Activated naive CD4-positive, alpha-beta T cell treated with anti-CD3 and anti-CD28 coated beads, Interleukin-2, amount 50 U/mL, for 24 hours (primary cell): ENCODE data around the gene FKBP5.
"Not testable (repeated sequence)": the region's sequence is repeated elsewhere in the genome, so short reads cannot be mapped to it uniquely, and the experiment has no call there.

Source experiments
- H3K27ac Mint-ChIP-seq: one replicate; pipeline ENCODE4 v1.8.0; 2021; ENCODE audit warnings: mild to moderate bottlenecking, mixed read lengths
- H3K27me3 Mint-ChIP-seq: one replicate; pipeline ENCODE4 v1.8.0; 2021; ENCODE audit warnings: mixed read lengths
- H3K36me3 Mint-ChIP-seq: one replicate; pipeline ENCODE4 v1.8.0; 2021; ENCODE audit warnings: mixed read lengths
- H3K4me1 Mint-ChIP-seq: one replicate; pipeline ENCODE4 v1.8.0; 2021; ENCODE audit warnings: mixed read lengths
- H3K4me3 Mint-ChIP-seq: one replicate; pipeline ENCODE4 v1.8.0; 2021; ENCODE audit warnings: mild to moderate bottlenecking, mixed read lengths
- H3K9me3 Mint-ChIP-seq: one replicate; pipeline ENCODE4 v1.8.0; 2021; ENCODE audit warnings: mixed read lengths

Gene FKBP5

GRCh38 chr6:35713006-35713767, 24.5 kb upstream of the FKBP5 start:
- Mint-ChIP-seq H3K4me3 (no peak overlapping the region), H3K27me3 (no peaks in the 10 kb centered on the region), H3K4me1 (peaks cover 54% of the 10 kb centered on the region), H3K27ac (no peak overlapping the region), H3K9me3 (peaks cover 5% of the 10 kb centered on the region), H3K36me3 (peaks cover 5% of the 10 kb centered on the region)

GRCh38 chr6:35711731-35712130, 23.0 kb upstream of the FKBP5 start:
- H3K27ac Mint-ChIP-seq, result no peak overlapping the region
- peaks cover 5% of the 10 kb centered on the region for H3K9me3 Mint-ChIP-seq
- H3K4me1 Mint-ChIP-seq, result peaks cover 41% of the 10 kb centered on the region
- peaks cover 5% of the 10 kb centered on the region for H3K36me3 Mint-ChIP-seq
- no peak overlapping the region for H3K4me3 Mint-ChIP-seq
- H3K27me3 Mint-ChIP-seq, result no peaks in the 10 kb centered on the region

GRCh38 chr6:35710241-35710847, 21.6 kb upstream of the FKBP5 start:
- H3K27me3 Mint-ChIP-seq, result no peaks in the 10 kb centered on the region
- peaks cover 5% of the 10 kb centered on the region for H3K9me3 Mint-ChIP-seq
- H3K36me3 Mint-ChIP-seq, result peaks cover 5% of the 10 kb centered on the region
- H3K27ac Mint-ChIP-seq, result peak overlapping the region; percentile 86
- H3K4me1 Mint-ChIP-seq, result peaks cover 27% of the 10 kb centered on the region
- no peak overlapping the region for H3K4me3 Mint-ChIP-seq

GRCh38 chr6:35708585-35708984, 19.9 kb upstream of the FKBP5 start:
- Mint-ChIP-seq H3K9me3 (peaks cover 5% of the 10 kb centered on the region), H3K27me3 (no peaks in the 10 kb centered on the region), H3K4me1 (peaks cover 22% of the 10 kb centered on the region), H3K36me3 (peaks cover 5% of the 10 kb centered on the region), H3K27ac (no peak overlapping the region), H3K4me3 (no peak overlapping the region)

- H3K27ac Mint-ChIP-seq, result no peak overlapping the region
- no peak overlapping the region for H3K4me3 Mint-ChIP-seq
- H3K4me1 Mint-ChIP-seq, result peaks cover 15% of the 10 kb centered on the region
- H3K9me3 Mint-ChIP-seq, result peaks cover 5% of the 10 kb centered on the region
- no peaks in the 10 kb centered on the region for H3K27me3 Mint-ChIP-seq
- H3K36me3 Mint-ChIP-seq, result peaks cover 5% of the 10 kb centered on the region
Measured at GRCh38 chr6:35707714-35708407, 19.1 kb upstream of the FKBP5 start.

GRCh38 chr6:35706468-35706867, 17.8 kb upstream of the FKBP5 start:
- Mint-ChIP-seq H3K4me1 (peaks cover 14% of the 10 kb centered on the region), H3K4me3 (no peak overlapping the region), H3K36me3 (peaks cover 5% of the 10 kb centered on the region), H3K27ac (no peak overlapping the region), H3K27me3 (no peaks in the 10 kb centered on the region), H3K9me3 (peaks cover 5% of the 10 kb centered on the region)

- H3K4me1 Mint-ChIP-seq, result no peaks in the 10 kb centered on the region
- no peaks in the 10 kb centered on the region for H3K27me3 Mint-ChIP-seq
- H3K27ac Mint-ChIP-seq, result no peak overlapping the region
- no peak overlapping the region for H3K4me3 Mint-ChIP-seq
- H3K9me3 Mint-ChIP-seq, result no peaks in the 10 kb centered on the region
- H3K36me3 Mint-ChIP-seq, result no peaks in the 10 kb centered on the region
Measured at GRCh38 chr6:35703554-35703953, 14.8 kb upstream of the FKBP5 start.

- no peak overlapping the region for H3K4me3 Mint-ChIP-seq
- H3K9me3 Mint-ChIP-seq, result no peaks in the 10 kb centered on the region
- peaks cover 5% of the 10 kb centered on the region for H3K4me1 Mint-ChIP-seq
- H3K36me3 Mint-ChIP-seq, result no peaks in the 10 kb centered on the region
- no peak overlapping the region for H3K27ac Mint-ChIP-seq
- no peaks in the 10 kb centered on the region for H3K27me3 Mint-ChIP-seq
Measured at GRCh38 chr6:35698858-35699257, 10.1 kb upstream of the FKBP5 start.

- H3K27me3 Mint-ChIP-seq, H3K36me3 Mint-ChIP-seq, H3K4me1 Mint-ChIP-seq, H3K9me3 Mint-ChIP-seq, H3K4me3 Mint-ChIP-seq, H3K27ac Mint-ChIP-seq: not testable (repeated sequence)
Measured at GRCh38 chr6:35698430-35698829, 9.7 kb upstream of the FKBP5 start.

GRCh38 chr6:35694462-35694861, 5.7 kb upstream of the FKBP5 start:
- Mint-ChIP-seq H3K4me3 (no peak overlapping the region), H3K27ac (no peak overlapping the region), H3K4me1 (peaks cover 8% of the 10 kb centered on the region)

GRCh38 chr6:35691027-35691824, 2.5 kb upstream of the FKBP5 start:
- Mint-ChIP-seq H3K36me3 (no peaks in the 10 kb centered on the region), H3K4me3 (no peak overlapping the region), H3K4me1 (peaks cover 12% of the 10 kb centered on the region), H3K27ac (peak overlapping the region; percentile 2), H3K9me3 (no peaks in the 10 kb centered on the region), H3K27me3 (no peaks in the 10 kb centered on the region)

More at GRCh38 chr6:35694462-35694861, 5.7 kb upstream of the FKBP5 start:
- Mint-ChIP-seq H3K27me3 (no peaks in the 10 kb centered on the region), H3K36me3 (no peaks in the 10 kb centered on the region), H3K9me3 (no peaks in the 10 kb centered on the region)

GRCh38 chr6:35690484-35690883, 1.8 kb upstream of the FKBP5 start:
- Mint-ChIP-seq H3K9me3 (no peaks in the 10 kb centered on the region), H3K27ac (no peak overlapping the region), H3K4me1 (peaks cover 12% of the 10 kb centered on the region), H3K27me3 (no peaks in the 10 kb centered on the region), H3K4me3 (no peak overlapping the region), H3K36me3 (no peaks in the 10 kb centered on the region)

- Mint-ChIP-seq H3K4me1 (peaks cover 12% of the 10 kb centered on the region), H3K4me3 (peak overlapping the region; percentile 52), H3K27ac (peak overlapping the region; percentile 51)
- not testable (repeated sequence) for H3K9me3 Mint-ChIP-seq, H3K27me3 Mint-ChIP-seq, H3K36me3 Mint-ChIP-seq
Measured at GRCh38 chr6:35690006-35690405, 1.3 kb upstream of the FKBP5 start.

- Mint-ChIP-seq H3K4me3 (peak overlapping the region; percentile 99), H3K9me3 (no peaks in the 10 kb centered on the region), H3K4me1 (peaks cover 10% of the 10 kb centered on the region), H3K36me3 (no peaks in the 10 kb centered on the region), H3K27ac (peak overlapping the region; percentile 99), H3K27me3 (no peaks in the 10 kb centered on the region)
Measured at GRCh38 chr6:35687658-35688604, 784 bp downstream of the FKBP5 start.
